Smooth muscle cell (in vitro differentiated cells): ENCODE measurements around the gene NTSR1. TPM values are rescaled to one million over a fixed set of nuclear protein-coding genes. Genes with fewer than 3 reads are reported as not detected.

Experiments used
- DNase-seq: peaks from one replicate; lab custom pipeline; 2025; ENCODE audit not compliant: unreplicated experiment; lab: John Stamatoyannopoulos, UW
- H2AFZ ChIP-seq: fragments of 200-600 bp; sonication (generic); 2 replicates; pipeline ENCODE4 v1.6.0; 2016; ENCODE audit warnings: antibody characterized with exemption, low read depth, mild to moderate bottlenecking
- H3F3A ChIP-seq: fragments of 200-600 bp; sonication (generic); 2 replicates; pipeline ENCODE4 v1.6.0; 2017; ENCODE audit warnings: antibody characterized with exemption, low read depth
- H3K27ac ChIP-seq: fragments of 200-600 bp; sonication (generic); 2 replicates; pipeline ENCODE4 v1.5.1; 2016; ENCODE audit warnings: low read depth, mild to moderate bottlenecking
- H3K27me3 ChIP-seq: fragments of 200-600 bp; sonication (generic); 2 replicates; pipeline ENCODE4 v1.6.1; 2016; ENCODE audit warnings: low read depth, mild to moderate bottlenecking
- H3K36me3 ChIP-seq: fragments of 200-600 bp; sonication (generic); 2 replicates; pipeline ENCODE4 v1.5.1; 2016; ENCODE audit warnings: low read depth
- H3K4me1 ChIP-seq: fragments of 200-600 bp; sonication (generic); 2 replicates; pipeline ENCODE4 v1.5.1; 2016; ENCODE audit warnings: low read depth
- H3K4me2 ChIP-seq: fragments of 200-600 bp; sonication (generic); 2 replicates; pipeline ENCODE4 v1.6.0; 2016; ENCODE audit warnings: mild to moderate bottlenecking
- H3K4me3 ChIP-seq: fragments of 200-600 bp; sonication (generic); 2 replicates; pipeline ENCODE4 v1.5.1; 2016; ENCODE audit warnings: mild to moderate bottlenecking
- H3K79me2 ChIP-seq: fragments of 200-600 bp; sonication (generic); 2 replicates; pipeline ENCODE4 v1.6.0; 2016; ENCODE audit warnings: low read depth, mild to moderate bottlenecking
- H3K9ac ChIP-seq: fragments of 200-600 bp; sonication (generic); 2 replicates; pipeline ENCODE4 v1.6.0; 2016; ENCODE audit warnings: low read depth
- H3K9me3 ChIP-seq: fragments of 200-600 bp; sonication (generic); replicated peaks from 2 replicates; pipeline ENCODE4 v1.5.1; 2016; ENCODE audit warnings: low read depth
- H4K20me1 ChIP-seq: fragments of 200-600 bp; sonication (generic); 2 replicates; pipeline ENCODE4 v1.6.0; 2016; ENCODE audit warnings: low read depth
- CTCF ChIP-seq: fragments of 200-600 bp; sonication (generic); IDR thresholded peaks from 2 replicates; pipeline ENCODE4 v1.5.1; 2017; ENCODE audit warnings: borderline replicate concordance, mild to moderate bottlenecking, antibody characterized with exemption; ENCODE audit not compliant: insufficient read depth, poor library complexity, severe bottlenecking
- WGBS: methylation state at CpG from one replicate; pipeline ENCODE4 v1.1.7; 2016; ENCODE audit warnings: low lambda C conversion rate; 5-methylcytosine and 5-hydroxymethylcytosine counted together
- polyA plus RNA-seq: library from polyadenylated mRNA; unstranded; fragments of >200 nt; fragmentation: Nextera tagmentation; extraction: Ambion mirVana; gene quantifications from 2 replicates; pipeline ENCODE4 v1.2.1, GENCODE V29; 2016
- total RNA-seq: library from RNA; depleted of rRNA; stranded (reverse); fragments of >200 nt; gene quantifications from 2 replicates; pipeline ENCODE4 v1.2.3, GENCODE V29; 2014

Gene NTSR1
- total and polyA plus RNA-seq, 2 experiments from 2014 or later: 0.09 TPM; not detected in 1

DNA sequence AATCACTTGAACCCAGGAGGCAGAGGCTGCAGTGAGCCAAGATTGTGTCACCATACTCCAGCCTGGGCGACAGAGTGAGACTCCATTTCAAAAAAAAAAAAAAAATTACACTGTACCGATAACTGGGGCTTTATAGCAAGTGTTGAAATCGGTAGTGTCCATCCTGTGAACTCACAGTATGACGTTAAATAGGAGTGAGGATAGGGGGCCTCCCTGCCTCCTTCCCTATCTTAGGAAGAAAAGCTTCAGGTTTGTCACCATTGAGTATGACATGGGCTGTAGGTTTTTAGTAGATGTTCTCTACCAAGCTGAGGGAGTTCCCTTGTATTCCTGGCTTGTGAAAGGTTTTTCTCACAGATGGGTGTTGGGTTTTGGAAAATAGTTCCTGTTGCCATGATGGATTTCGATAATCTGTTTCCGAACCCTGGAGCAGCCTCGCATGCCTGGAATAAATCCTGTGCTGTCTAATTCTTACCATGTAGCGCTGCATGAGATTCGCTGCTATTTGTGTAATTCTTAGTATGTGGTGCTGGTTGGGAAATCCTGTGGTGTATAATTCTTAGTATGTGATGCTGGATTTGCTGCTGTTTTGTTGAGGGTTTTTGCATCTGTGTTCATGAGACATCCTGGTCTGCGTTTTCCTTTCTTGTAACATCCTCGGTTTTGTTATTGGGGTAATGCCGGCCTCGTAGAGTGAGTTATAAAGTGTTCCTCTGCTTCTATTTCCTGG, 23.6 kb downstream of the NTSR1 start:
- DNase-seq: no peak
- TF ChIP-seq CTCF: no peak
- Histone ChIP-seq H3F3A (no peaks in the 10 kb centered on the region), H3K4me2 (no peak overlapping the region), H3K4me1 (no peaks in the 10 kb centered on the region), H3K27ac (no peak overlapping the region), H3K4me3 (no peak overlapping the region), H4K20me1 (no peaks in the 10 kb centered on the region), H3K36me3 (no peaks in the 10 kb centered on the region), H3K27me3 (peaks cover 6% of the 10 kb centered on the region), H2AFZ (no peak overlapping the region), H3K79me2 (no peaks in the 10 kb centered on the region), H3K9ac (no peak overlapping the region), H3K9me3 (no peaks in the 10 kb centered on the region)
- WGBS: 93% methylated on average over 13 of the region's 13 CpGs

DNA sequence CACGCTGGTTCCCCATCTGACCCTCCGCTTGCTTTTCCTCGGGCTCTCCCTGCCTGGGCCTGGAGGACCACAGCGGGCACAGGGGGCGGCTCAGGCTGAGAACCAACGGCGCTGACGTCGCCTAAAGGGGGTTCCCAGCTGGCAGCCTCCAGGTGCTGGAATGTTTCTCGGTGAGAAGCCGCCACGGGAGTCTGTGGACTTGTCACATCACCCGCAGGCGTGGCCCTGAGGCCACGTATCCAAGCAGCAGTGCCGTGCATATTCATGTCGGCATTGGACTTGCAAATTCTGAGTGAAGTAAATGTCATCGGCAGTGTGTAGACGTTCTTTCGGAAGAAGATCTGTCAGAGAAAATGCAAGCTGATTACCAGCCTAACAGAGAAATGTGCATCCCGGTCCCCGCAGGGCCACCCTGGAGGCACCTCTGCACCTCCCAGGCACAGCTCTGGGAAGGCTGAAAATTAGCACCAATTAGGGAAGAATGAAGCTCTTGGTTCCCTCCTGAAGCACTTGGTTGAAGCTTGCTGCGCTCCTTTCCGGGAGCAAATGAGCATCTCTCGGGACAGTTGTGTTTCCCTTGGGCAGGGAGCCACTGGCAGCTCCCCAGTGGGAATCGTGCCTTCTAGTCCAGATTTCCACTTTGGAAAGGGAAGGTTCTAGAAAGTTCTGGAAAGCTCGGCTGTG, 24.3 kb downstream of the NTSR1 start:
- Histone ChIP-seq H3K4me2 (no peak overlapping the region), H3K27me3 (peaks cover 6% of the 10 kb centered on the region), H3K4me1 (no peaks in the 10 kb centered on the region), H3K4me3 (no peak overlapping the region), H2AFZ (no peak overlapping the region), H3K27ac (no peak overlapping the region), H3K9me3 (no peaks in the 10 kb centered on the region), H3K36me3 (no peaks in the 10 kb centered on the region), H3K79me2 (no peaks in the 10 kb centered on the region), H3K9ac (no peak overlapping the region), H3F3A (no peaks in the 10 kb centered on the region), H4K20me1 (no peaks in the 10 kb centered on the region)
- TF ChIP-seq CTCF: no peak
- WGBS: 89% methylated on average over 27 of the region's 27 CpGs
- DNase-seq: no peak

- Histone ChIP-seq H3F3A (no peaks in the 10 kb centered on the region), H2AFZ (no peak overlapping the region), H3K79me2 (no peaks in the 10 kb centered on the region), H3K4me1 (no peaks in the 10 kb centered on the region), H3K36me3 (no peaks in the 10 kb centered on the region), H3K9ac (no peak overlapping the region), H3K27me3 (peaks cover 6% of the 10 kb centered on the region), H3K27ac (no peak overlapping the region), H4K20me1 (no peaks in the 10 kb centered on the region), H3K4me3 (no peak overlapping the region), H3K9me3 (no peaks in the 10 kb centered on the region), H3K4me2 (no peak overlapping the region)
- no peak for TF ChIP-seq CTCF
- DNase-seq: no peak
These were observed 24.8 kb downstream of the NTSR1 start for GRCh38 chr20:62733526-62733842.

- WGBS: 84% methylated on average over 18 of the region's 18 CpGs
- no peaks in the 10 kb centered on the region for H3K36me3 ChIP-seq
- no peaks in the 10 kb centered on the region for H3K9me3 ChIP-seq
- H3K27ac ChIP-seq: no peak overlapping the region
- no peaks in the 10 kb centered on the region for H3K79me2 ChIP-seq
- H2AFZ ChIP-seq: no peak overlapping the region
- peaks cover 6% of the 10 kb centered on the region for H3K27me3 ChIP-seq
- H3K9ac ChIP-seq: no peak overlapping the region
- no peaks in the 10 kb centered on the region for H3K4me1 ChIP-seq
- no peak for DNase-seq
- H3K4me3 ChIP-seq: no peak overlapping the region
- no peaks in the 10 kb centered on the region for H3F3A ChIP-seq
- no peak overlapping the region for H3K4me2 ChIP-seq
- H4K20me1 ChIP-seq: no peaks in the 10 kb centered on the region
- no peak for TF ChIP-seq CTCF
These were observed 25.3 kb downstream of the NTSR1 start for GRCh38 chr20:62733891-62734290.
